ENCODE measurements around the gene CTR9.

Gene CTR9

GRCh38 chr11:10750838-10751580, at the start of gene CTR9:
Gene CTR9 (plus strand): TSS chr11:10751246. CDS start chr11:10751413, 167 bp downstream.
- Mint-ChIP-seq H3K27me3 (ENCODE audit: low read depth) (no peaks in the 10 kb centered on the region), H3K4me1 (ENCODE audit: low read depth) (peaks cover 28% of the 10 kb centered on the region), H3K36me3 (ENCODE audit: low read depth) (peaks cover 22% of the 10 kb centered on the region), H3K4me3 (peak within 1 kb of the TSS; percentile 96), H3K27ac (peak within 1 kb of the TSS; percentile 92), H3K9me3 (no peaks in the 10 kb centered on the region)
- peak; percentile 94 for DNase-seq (ENCODE audit: low spot score)

DNA sequence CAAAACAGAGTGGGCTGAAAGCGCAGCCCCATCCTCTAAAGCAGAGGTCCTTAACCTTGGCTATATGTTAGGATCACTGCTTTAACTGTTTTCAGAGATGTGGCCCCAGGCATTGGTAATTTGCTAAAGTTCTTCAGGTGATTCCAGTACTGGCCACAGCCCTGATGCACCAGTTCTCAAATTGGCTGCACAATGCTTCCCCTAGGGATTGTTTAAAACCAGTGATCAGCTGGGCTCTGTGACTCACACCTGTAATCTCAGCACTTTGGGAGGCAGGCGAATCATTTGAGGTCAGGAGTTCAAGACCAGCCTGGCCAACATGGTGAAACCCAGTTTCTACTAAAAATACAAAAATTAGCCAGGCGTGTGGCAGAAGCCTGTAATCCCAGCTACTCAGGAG, 49.1 kb upstream of the CTR9 start:
- peaks cover 5% of the 10 kb centered on the region for H3K27me3 Mint-ChIP-seq (ENCODE audit: low read depth)
- no peaks in the 10 kb centered on the region for H3K9me3 Mint-ChIP-seq
- DNase-seq (ENCODE audit: low spot score) = no peak
- no peak overlapping the region for H3K27ac Mint-ChIP-seq
- H3K4me1 Mint-ChIP-seq (ENCODE audit: low read depth) = no peaks in the 10 kb centered on the region
- H3K36me3 Mint-ChIP-seq (ENCODE audit: low read depth) = no peaks in the 10 kb centered on the region
- H3K4me3 Mint-ChIP-seq = no peak overlapping the region

DNA sequence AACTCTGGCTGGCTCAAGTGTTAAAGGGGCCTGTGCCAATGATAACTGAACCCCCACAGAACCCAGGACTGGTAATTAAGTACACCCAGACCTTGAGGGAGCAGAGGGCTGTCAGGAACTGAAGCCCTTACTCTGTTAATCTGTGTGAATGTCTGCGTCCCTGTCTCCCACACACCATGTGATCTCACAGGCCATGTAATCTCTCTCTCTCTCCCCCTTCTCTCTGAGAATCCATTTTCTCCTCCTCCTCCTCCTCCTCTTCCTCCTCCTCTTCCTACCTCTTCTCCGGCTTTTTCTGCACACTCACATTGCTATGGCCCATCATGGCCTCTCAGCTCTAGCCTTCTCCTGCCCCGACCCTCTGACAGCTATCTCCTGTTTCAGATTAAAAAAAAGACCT, 42.9 kb upstream of the CTR9 start:
- Mint-ChIP-seq H3K27ac (no peak overlapping the region), H3K4me1 (ENCODE audit: low read depth) (no peaks in the 10 kb centered on the region), H3K4me3 (no peak overlapping the region), H3K36me3 (ENCODE audit: low read depth) (no peaks in the 10 kb centered on the region), H3K9me3 (no peaks in the 10 kb centered on the region), H3K27me3 (ENCODE audit: low read depth) (peaks cover 3% of the 10 kb centered on the region)
- no peak for DNase-seq (ENCODE audit: low spot score)

DNA sequence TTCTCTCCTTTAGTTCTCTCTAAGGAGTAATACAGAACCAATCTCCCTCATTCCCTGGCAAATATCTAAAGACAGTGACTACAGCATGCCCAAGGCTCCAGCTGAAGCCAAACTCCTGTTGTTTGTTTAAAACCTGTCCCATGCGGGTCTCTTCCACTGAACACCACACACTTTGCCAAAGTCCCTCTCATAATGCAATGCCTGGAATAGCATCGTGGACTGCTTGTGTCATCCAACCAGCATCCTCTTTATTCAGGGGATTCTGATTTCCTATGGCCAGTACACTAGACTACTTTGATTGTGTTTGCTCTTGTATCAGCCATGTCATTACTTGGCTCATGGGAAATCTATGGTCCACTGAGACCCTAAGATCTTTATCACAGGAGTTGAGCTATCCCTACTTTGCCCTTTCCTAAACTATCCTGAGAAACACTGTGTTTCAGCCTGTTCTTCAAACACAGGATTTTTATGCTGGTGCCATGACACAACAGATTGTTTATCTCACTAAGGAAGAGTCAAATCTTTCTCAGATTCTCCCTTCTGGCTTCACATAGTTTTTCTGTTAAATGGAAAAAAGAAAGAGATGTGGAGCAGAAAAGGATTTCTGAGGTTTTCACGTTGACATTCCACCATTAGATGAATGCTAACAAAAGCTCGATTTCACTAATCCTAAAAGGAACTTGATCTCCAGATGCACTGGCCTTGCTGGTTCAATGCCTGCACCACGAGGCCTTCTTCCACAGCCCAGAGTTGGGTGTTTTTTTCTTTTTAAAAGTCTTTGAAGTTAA, 41.6 kb upstream of the CTR9 start:
- Mint-ChIP-seq H3K36me3 (ENCODE audit: low read depth) (no peaks in the 10 kb centered on the region), H3K27me3 (ENCODE audit: low read depth) (no peaks in the 10 kb centered on the region), H3K4me3 (no peak overlapping the region), H3K9me3 (no peaks in the 10 kb centered on the region), H3K27ac (no peak overlapping the region), H3K4me1 (ENCODE audit: low read depth) (no peaks in the 10 kb centered on the region)
- no peak for DNase-seq (ENCODE audit: low spot score)

GRCh38 chr11:10715571-10715970, 35.5 kb upstream of the CTR9 start:
- Mint-ChIP-seq H3K27ac (no peak overlapping the region), H3K36me3 (ENCODE audit: low read depth) (no peaks in the 10 kb centered on the region), H3K4me3 (no peak overlapping the region), H3K27me3 (ENCODE audit: low read depth) (peaks cover 15% of the 10 kb centered on the region), H3K4me1 (ENCODE audit: low read depth) (no peaks in the 10 kb centered on the region), H3K9me3 (no peaks in the 10 kb centered on the region)
- DNase-seq (ENCODE audit: low spot score) = no peak

GRCh38 chr11:10716122-10716521, 34.9 kb upstream of the CTR9 start:
- no peaks in the 10 kb centered on the region for H3K36me3 Mint-ChIP-seq (ENCODE audit: low read depth)

GRCh38 chr11:10716543-10717259, 34.3 kb upstream of the CTR9 start:
- no peaks in the 10 kb centered on the region for H3K36me3 Mint-ChIP-seq (ENCODE audit: low read depth)
- no peaks in the 10 kb centered on the region for H3K4me1 Mint-ChIP-seq (ENCODE audit: low read depth)
- H3K4me3 Mint-ChIP-seq = no peak overlapping the region
- H3K27ac Mint-ChIP-seq = no peak overlapping the region
- no peak for DNase-seq (ENCODE audit: low spot score)
- H3K27me3 Mint-ChIP-seq (ENCODE audit: low read depth) = peaks cover 16% of the 10 kb centered on the region
- no peaks in the 10 kb centered on the region for H3K9me3 Mint-ChIP-seq

More at GRCh38 chr11:10716122-10716521, 34.9 kb upstream of the CTR9 start:
- Mint-ChIP-seq H3K4me1 (ENCODE audit: low read depth) (no peaks in the 10 kb centered on the region), H3K27me3 (ENCODE audit: low read depth) (peaks cover 15% of the 10 kb centered on the region), H3K27ac (no peak overlapping the region), H3K9me3 (no peaks in the 10 kb centered on the region), H3K4me3 (no peak overlapping the region)
- no peak for DNase-seq (ENCODE audit: low spot score)

- no peaks in the 10 kb centered on the region for H3K36me3 Mint-ChIP-seq (ENCODE audit: low read depth)
- no peaks in the 10 kb centered on the region for H3K4me1 Mint-ChIP-seq (ENCODE audit: low read depth)
- no peak for DNase-seq (ENCODE audit: low spot score)
- H3K9me3 Mint-ChIP-seq = no peaks in the 10 kb centered on the region
- H3K27me3 Mint-ChIP-seq (ENCODE audit: low read depth) = peaks cover 29% of the 10 kb centered on the region
- no peak overlapping the region for H3K27ac Mint-ChIP-seq
- H3K4me3 Mint-ChIP-seq = no peak overlapping the region
Observed at GRCh38 chr11:10719616-10720015, 31.4 kb upstream of the CTR9 start.

GRCh38 chr11:10720881-10721376, 30.1 kb upstream of the CTR9 start:
- Mint-ChIP-seq H3K9me3 (no peaks in the 10 kb centered on the region), H3K27ac (no peak overlapping the region), H3K4me1 (ENCODE audit: low read depth) (peaks cover 9% of the 10 kb centered on the region), H3K27me3 (ENCODE audit: low read depth) (peaks cover 23% of the 10 kb centered on the region), H3K4me3 (no peak overlapping the region), H3K36me3 (ENCODE audit: low read depth) (no peaks in the 10 kb centered on the region)
- DNase-seq (ENCODE audit: low spot score) = no peak

GRCh38 chr11:10722307-10722706, 28.7 kb upstream of the CTR9 start:
- Mint-ChIP-seq H3K27me3 (ENCODE audit: low read depth) (peaks cover 22% of the 10 kb centered on the region), H3K36me3 (ENCODE audit: low read depth) (no peaks in the 10 kb centered on the region), H3K4me1 (ENCODE audit: low read depth) (peaks cover 12% of the 10 kb centered on the region), H3K4me3 (no peak overlapping the region), H3K9me3 (no peaks in the 10 kb centered on the region), H3K27ac (no peak overlapping the region)
- DNase-seq (ENCODE audit: low spot score) = no peak

GRCh38 chr11:10725114-10725906, 25.7 kb upstream of the CTR9 start:
- Mint-ChIP-seq H3K4me3 (peak overlapping the region; percentile 17), H3K9me3 (no peaks in the 10 kb centered on the region), H3K27ac (no peak overlapping the region), H3K27me3 (ENCODE audit: low read depth) (peaks cover 18% of the 10 kb centered on the region), H3K4me1 (ENCODE audit: low read depth) (peaks cover 12% of the 10 kb centered on the region), H3K36me3 (ENCODE audit: low read depth) (no peaks in the 10 kb centered on the region)
- DNase-seq (ENCODE audit: low spot score) = peak; percentile 45

DNA sequence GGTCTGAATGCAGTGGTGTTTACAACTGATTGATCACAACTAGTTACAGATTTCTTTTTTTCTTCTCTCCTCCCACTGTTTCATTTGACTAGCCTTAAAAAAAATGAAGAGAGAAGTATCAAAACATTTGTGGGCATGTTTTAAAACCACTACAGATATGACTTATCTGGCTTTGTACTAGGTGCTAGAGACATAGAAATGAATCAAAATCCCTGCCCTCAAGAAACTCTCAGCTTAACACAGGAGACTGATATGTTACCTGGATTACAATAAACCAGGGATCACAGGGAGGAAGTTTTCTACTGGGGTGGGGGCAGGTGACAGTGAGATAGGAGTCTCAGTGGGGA, 25.2 kb upstream of the CTR9 start:
- Mint-ChIP-seq H3K4me1 (ENCODE audit: low read depth) (peaks cover 12% of the 10 kb centered on the region), H3K27ac (no peak overlapping the region), H3K9me3 (no peaks in the 10 kb centered on the region), H3K4me3 (no peak overlapping the region), H3K36me3 (ENCODE audit: low read depth) (no peaks in the 10 kb centered on the region), H3K27me3 (ENCODE audit: low read depth) (peaks cover 20% of the 10 kb centered on the region)
- no peak for DNase-seq (ENCODE audit: low spot score)

- H3K27me3 Mint-ChIP-seq (ENCODE audit: low read depth) = peaks cover 19% of the 10 kb centered on the region
Observed at GRCh38 chr11:10727146-10727851, 23.7 kb upstream of the CTR9 start.

More at GRCh38 chr11:10727146-10727851, 23.7 kb upstream of the CTR9 start:
- Mint-ChIP-seq H3K36me3 (ENCODE audit: low read depth) (no peaks in the 10 kb centered on the region), H3K9me3 (no peaks in the 10 kb centered on the region), H3K4me1 (ENCODE audit: low read depth) (peaks cover 12% of the 10 kb centered on the region), H3K27ac (no peak overlapping the region), H3K4me3 (no peak overlapping the region)
- DNase-seq (ENCODE audit: low spot score) = no peak
